Cerebellar cortex (tissue), 1 donor: ENCODE data around the gene PRRT1.
"Not testable (repeated sequence)": the region's sequence is repeated elsewhere in the genome, so short reads cannot be mapped to it uniquely, and the experiment has no call there.

ENCODE experiments used
- DNase-seq: peaks from one replicate; pipeline ENCODE4 v3.0.0-alpha.2; 2015; ENCODE audit warnings: low spot score

The PRRT1 gene

DNA sequence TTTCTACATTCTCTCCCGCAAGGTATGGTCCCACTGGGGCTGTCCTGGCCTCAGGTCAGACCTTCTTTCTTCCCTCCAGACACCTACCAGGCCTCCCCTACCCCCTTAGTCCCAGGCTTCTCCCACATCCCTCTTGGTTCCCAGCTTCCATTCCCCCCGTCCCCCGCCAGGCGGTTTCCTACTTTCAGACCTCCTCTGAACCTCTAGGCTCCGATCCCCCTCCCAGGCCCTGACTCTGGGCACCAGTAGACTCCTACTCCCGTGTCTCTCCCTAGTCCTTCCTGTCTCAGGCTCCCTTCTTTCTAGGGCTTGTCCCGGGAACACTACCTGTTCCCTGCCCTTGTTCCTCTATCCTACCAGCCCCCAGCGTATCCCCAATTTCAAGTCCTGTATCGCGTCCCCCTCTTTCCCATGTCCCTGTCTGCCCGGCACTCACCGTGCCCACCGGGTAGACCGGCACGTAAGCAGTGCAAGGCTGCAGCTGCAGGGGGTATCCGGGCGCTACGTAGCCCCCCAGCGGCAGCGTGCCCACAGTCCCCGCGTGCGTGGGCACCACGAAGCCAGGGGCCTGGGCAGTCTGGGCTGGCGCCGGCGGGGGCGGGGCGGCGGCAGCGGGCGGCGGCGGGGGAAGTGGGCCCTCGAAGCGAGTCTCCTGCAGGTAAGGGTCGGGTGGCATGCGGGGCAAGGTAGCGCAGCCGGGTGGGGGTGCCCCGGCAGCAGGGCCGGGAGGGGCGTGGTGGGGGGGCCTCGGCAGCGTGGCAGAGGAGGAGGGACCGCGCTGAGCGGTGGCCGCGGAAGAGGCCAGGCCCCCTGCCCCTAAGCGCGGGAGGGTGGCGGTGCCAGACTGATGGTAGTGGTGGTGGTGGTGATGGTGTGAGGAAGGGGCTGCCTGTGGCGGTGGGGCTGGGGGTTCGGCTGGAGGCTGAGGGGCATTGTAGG is 1.5 kb downstream of the PRRT1 start:
- DNase-seq, result no peak

DNA sequence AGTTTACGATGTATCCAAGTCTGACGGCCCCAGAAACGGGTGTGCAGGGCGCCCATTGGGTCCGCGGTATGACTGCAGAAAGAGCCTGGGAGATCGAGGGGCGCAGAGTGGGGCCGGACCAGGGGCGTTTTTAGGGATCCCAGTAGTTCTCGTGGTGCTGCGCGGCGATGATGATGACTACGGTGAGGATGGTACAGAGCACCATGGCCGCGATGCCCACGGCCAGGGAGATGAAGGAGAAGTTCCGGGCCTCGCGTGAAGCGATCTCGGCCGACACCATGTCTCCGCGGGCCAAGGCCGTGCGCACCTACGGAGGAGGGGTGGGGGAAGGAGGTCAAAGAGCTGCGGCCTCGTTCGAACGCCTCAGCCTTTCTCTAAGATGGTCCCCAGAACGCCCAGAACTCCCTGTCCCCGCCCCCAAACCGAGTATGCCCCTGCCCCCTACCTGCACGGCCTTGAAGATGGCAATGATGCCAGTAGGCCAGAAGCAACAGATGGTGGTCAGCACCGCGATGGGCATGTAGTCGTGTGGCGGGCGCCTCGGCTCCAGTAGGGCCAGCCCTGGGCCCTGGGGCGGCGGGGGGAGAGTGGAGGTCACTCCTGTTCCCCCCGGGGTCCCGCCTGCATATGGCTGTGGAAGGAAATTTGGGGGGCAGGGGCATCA is 2.5 kb downstream of the PRRT1 start:
- DNase-seq, result no peak

DNA sequence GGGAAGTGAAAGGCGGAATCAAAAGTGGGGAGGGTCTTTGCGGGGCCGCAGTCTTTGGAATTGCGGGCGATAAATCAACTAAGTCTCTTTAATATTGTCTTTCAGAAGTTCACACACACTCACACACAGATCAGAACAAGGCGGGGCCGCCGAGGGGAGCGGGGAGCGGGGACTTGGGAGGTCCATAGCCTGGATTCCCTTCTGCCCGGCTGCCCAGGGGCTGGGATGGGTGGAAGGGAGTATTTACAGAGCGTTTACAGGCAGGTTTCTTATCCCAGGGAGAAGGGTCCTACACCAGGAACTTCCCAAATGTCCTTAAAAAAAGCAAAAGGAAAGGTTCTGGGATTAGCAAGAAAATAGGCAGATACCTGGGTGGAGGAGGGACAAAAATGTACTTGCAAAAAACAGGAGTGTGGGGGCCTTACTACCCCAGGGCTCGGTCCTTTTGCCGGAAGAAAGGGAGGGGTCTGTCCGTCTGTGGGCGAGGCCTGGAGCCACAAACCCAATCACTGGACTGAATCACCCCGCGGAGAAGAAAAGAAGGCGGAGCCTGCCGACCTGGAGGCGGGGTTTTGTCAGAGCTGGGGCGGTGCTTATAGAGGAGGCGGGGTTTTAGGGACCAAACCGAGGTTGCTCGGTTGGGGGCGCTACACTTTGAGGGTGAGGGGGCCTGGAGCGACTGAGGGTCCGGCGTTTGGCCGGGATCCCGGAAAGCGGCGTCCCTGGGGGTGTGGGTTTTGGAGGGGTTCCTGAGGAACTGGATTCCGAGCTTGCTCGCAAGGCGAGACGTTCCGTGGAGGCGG is 3.2 kb downstream of the PRRT1 start:
- no peak for DNase-seq

DNA sequence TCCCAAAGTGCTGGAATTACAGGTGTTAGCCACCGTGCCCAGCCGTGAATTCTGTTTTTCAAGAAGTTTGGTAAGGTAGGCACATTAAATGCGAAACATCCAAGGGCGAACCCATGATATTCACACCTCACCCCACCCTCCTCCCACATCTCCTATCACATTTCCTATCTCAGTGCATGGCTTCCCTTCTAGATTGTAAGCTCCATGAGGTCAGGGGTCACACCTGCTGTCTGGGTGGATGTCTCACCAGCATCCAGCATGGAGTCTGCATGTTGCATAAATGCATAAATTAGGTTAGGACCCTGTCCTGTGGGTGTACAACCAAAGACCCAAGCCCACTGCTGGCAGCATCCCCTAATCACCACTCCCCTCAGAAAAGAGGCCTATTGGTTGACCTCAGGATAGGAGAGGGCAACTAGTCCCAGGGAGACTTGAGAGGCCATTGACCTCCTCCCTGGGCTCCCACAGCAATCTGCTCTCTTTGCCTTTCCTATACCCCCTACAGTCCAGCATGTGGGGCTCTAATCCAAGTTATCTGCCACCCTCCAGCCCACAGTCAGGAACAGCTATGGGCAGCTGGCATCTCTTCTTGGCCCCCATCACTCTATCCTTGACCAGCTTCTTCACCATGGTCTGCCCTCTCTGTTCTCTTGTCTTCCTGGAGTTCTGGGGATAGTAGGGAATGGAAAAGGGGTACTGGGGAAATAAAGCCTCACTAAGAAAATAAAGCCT is 4.2 kb downstream of the PRRT1 start:
- no peak for DNase-seq

DNA sequence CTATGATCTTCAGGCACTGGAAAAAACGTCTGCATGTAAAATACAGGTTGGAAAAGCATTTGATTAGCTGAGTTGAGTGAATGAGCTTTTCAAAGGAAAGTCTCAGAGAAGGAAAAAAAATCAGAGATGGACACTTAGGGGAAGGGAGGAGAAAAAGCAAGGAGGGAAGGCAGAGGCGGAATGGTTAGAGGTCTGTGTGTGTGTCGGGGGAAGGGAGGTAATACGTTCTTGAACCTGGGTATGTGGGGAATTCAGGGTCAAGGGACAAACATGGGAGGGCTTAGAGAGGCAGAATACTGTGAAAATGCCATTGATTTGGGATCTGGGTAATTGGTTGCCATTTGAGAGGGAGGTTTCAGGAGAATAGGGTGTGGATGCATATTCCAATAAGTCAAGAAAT is 5.1 kb downstream of the PRRT1 start:
- DNase-seq, result no peak

DNA sequence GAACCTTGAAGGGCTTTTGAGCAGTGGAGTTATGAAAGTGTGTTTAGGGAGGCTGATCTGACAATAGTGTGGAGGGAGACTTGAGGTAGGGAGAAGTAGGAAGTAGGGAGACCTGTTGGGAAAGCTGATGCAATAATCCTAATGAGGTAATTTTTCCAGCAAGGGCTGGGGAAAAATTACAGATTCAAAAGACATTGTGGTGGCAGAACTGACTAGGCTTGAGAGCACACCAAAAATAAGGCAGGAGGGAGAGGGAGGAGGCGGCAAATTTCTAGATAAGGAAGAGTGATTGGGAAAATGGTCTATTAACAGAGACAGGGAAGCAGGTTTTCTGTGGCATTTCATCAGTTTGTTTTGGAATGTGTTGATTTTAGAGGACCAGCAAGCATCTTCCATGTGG is 5.5 kb downstream of the PRRT1 start:
- no peak for DNase-seq

DNA sequence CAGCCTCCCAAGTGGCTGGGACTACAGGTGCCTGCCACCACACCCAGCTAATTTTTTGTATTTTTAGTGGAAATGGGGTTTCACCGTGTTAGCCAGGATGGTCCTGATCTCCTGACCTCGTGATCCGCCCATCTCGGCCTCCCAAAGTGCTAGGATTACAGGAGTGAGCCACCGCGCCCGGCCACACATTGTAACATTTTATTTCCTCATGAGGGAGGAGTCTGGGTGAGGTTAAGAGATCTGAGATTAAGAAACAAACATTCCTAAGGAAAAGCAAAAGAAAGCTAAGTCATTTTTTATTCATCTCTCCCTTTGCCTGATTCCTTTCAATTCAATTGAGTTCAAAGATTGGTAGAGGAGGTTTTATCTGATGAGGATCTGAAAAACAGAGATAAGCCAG is 7.5 kb downstream of the PRRT1 start:
- not testable (repeated sequence) for DNase-seq

DNA sequence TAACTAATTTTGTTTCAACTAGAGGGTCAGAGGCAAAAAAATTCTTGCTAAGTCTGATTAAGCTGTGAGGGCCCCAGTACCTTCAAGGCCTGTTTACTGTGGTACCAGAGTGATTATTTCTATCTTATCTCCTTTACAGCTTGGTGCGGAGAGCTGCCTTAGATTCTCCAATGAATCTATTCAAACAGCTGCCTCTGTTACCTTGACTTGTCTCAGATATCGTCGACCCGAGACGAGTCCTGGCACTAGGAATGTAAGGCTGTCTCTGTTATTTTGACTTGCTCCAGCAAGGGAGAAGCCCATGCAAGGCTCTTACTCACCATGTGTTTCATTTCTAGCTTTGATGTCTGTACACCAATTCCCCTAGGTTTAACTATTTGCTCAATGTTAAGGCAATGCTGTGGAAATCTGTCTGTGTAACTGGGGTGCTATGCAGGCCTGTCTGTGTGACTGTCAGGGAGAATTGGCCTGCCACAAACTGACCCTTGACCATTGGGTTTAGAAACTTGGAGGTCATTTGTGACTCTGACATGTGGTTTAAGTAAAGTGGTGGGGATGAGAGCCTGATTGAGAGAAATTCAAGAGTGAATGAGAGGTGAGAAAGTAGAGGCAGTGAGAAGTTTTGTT is 11.2 kb downstream of the PRRT1 start:
- no peak for DNase-seq

DNA sequence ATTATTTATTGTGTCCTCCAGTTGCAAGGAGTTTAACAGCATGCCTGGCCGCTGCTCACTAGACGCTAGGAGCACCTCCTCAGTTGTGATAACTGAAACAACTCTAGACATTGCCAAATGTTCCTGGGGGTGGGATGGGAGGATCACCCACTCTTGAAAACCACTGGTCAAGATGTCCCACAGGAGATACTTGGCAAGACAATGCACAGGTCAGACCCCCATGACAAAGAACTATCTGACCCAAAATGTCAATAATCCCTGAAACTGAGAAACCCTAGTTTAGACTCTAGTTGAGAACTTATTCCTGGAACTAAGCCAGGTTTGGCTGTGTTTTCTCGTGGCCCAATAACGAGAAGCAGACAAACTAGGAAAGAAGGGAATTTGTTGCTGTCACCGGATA is 12.1 kb downstream of the PRRT1 start:
- DNase-seq, result no peak

DNA sequence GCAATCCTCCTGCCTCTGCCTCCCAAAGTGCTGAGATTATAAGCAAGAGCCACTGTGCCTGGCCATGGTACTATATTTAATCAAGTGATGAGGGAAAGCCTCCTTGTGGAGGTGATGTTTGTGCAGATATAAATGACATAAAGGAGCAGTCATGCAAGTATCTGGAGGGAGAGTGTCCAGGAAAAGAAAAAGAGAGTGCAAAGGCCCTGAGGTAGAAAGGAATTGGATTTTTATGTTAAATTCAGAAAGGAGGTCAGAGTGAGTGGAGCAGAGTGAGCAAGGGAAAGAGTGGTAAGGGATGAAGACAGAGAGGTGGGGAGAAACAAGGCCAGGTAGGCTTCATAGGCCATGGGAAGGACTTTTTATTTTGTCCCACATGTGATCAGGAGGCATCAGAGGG is 14.3 kb downstream of the PRRT1 start:
- no peak for DNase-seq

DNA sequence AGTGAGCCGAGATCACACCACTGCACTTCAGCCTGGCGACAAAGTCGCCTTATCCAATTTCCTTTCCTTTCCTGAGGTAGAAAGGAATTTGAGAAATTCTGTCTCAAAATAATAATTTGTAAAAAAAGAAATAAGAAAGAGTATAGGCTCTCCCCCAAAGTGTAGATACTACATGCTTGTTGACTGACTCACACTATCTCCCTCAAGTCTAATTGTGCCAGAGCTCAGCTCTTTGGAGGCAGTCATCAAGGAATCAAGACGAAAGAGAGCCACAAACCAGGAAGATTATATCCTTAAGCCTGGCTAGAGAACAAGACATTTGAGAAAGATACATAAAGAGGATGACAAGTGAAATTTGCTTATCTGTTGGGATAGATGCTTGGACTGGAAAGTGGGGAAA is 18.0 kb downstream of the PRRT1 start:
- no peak for DNase-seq

DNA sequence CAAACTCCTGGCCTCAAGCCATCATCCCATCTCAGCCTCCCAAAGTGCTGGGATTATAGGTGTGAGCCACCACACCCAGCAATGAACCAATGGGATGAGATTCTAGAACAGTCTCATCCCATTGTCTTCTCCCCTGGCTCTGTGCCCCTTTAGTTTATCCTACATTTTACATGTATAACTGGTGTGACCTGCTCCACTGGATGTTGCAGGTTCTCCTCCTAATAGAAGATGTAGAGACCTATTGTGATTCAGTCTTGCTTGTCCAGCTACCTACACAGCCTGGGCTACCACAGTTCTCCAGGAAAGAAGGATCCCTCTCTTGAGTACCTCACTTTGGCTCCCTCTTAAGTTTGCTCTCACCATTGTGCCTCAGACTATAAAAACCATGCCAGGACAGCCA is 19.6 kb downstream of the PRRT1 start:
- no peak for DNase-seq

DNA sequence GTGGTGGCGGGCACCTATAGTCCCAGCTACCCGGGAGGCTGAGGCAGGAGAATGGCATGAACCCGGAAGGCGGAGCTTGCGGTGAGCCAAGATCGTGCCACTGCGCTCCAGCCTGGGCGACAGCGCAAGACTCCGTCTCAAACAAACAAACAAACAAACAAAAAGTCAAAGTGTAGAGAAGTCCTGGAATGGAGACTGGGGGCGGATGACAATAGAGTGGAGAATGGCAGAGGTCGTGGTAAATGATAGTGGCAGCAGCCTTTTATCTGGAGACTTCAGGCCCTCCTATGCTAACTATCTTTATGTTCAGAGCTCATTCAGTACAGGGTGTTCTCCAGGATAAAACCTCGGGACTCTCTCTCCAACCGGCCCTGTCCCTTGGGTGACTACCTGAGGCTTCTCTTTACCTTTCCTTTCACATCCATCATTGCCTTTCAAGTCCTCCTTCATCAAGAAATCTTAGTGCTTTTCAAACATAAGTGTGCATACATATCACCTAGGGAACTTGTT is 20.2 kb downstream of the PRRT1 start:
- DNase-seq, result no peak

DNA sequence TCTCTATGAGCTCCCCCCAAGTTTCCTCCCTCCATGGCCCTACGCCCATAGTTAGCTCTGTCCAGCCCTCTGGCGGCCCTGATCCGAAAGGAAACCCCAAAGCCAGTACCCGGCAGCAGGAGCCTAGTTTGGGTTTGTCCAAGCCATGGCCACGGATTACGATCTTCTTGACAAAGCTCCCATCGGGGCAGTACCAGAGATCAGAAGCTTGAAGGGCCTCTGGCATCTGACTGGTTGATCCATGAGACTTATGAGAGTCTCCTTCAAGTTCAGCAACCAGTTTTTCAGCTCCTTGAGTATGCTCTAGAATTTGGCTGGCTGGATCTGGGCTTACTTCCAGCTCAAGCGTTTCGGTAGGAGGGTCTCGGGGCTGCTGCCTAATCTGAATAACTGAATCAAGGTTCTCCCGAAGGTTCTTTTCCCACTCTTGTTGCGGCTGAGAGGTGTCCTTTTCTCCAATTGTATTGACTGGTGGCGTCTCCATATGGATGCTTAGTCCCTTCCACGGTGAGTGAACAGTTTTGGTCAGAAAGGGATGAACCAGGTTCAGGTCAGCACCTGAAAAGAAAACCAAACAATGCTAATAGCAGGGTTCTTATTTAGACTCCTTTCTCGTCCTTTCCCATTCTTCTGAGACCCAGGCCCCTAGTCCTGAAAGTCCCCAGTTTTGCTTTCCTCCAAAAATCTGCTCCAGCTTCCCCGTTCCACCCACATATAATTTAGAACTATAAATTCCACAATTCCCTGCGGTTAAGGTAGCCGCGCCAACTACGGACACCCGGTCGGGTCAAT is 22.2 kb downstream of the PRRT1 start:
- DNase-seq, result no peak

DNA sequence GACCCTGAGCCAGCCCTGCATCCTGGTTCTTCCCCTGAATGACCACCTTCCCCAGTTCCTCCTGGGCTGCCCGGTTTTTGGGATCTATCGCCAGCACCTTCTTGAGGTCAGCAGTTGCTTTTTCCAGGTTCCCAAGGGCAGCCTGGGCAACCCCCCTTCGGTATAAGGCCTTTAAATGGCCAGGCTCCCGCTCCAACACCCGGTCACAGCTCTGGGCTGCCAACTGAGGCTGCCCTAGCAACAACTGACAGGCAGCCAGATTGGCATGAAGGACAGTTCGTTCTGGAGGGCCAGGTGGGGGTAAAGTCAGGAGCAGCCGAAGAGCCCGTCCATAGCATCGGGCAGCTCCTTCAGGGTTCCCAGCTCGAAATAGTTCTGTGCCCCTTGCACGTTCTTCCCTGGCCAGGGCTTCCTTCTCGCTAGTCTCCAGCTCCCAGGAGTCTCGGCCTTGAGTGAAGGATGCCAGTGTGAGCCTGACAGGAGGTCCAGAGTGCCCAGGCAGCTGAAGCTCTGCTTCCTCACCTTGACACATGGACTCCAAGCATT is 22.9 kb downstream of the PRRT1 start:
- no peak for DNase-seq

DNA sequence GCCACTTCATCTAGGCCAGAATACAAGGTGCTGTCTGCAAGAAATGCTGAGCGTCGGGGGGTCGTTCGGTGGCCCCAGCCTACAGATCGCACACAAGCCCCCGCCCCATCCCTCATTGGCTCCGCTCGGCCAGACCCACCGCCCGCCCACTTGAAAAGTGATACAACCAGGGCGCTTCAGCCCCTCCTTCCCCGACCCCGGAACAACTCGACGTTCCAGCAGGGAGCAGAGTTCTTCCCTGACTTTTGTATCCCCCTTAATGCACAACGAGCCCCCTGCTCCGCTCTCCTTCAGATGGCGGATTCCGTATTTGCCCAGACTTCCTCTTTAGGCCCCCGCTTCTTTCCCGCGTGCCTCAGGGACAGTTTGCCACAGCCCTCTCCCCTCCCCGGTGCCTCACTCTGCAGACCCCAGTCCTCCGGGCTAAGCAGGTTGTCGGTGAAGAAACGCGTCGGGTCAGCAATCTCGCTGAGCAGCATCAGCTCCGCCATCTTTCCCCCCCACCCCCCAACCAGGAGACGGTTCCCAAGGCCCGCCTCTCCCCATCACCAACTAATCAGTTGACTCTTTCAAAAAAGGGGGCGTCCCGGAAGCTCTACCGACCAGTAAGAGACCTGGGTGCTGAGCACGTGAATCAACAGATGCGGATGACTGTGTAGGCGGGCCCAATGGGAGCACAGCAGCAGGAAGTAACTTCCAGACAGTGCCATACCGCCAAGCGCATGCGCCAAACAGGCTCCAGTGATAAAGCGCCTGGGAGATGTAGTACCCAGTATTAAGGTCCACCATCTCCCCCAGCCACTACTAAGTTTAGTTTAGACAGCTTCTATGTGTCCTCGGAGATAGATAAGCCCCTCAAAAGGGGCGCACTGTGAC is 23.8 kb downstream of the PRRT1 start, which contains the start of gene ATF6B:
ATF6B (minus strand) TSS at position 530 of the 876 bp plus-strand sequence; CDS start at position 491, 39 bp downstream.
- peak; percentile 100 for DNase-seq

DNA sequence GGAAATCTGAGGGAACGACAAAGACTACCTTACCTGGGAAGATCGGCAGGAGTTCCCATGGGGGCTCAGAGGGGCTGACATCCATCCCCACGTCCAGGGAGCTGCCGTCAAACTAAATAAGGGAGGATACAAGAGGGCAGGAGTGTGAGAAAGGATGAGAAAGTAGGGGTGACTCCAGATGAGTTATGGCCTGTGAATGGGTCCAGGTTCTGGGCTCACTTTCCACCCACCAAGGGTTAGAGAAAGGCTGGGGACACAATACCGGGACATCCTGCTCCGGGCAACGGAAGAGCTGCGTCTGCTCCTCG is 24.4 kb downstream of the PRRT1 start:
- no peak for DNase-seq

DNA sequence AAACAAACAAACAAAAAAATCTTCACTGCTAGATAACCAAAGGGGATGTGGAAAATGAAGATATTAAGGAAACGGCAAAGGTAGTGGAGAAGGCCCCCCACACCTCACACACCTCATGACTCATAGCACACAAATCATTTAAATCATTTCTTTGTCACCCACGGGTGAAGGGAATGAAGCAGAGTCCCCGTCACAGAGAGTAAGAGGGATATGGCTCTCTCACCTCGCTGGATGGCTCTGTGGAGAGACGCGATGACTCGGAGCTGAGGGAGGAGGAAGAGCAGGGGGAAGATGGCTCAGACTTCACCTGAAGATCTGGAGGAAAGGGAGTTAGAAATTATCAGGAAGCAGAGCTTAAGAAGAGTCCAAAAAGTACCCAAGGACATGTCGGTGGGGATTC is 24.9 kb downstream of the PRRT1 start:
- DNase-seq, result no peak

DNA sequence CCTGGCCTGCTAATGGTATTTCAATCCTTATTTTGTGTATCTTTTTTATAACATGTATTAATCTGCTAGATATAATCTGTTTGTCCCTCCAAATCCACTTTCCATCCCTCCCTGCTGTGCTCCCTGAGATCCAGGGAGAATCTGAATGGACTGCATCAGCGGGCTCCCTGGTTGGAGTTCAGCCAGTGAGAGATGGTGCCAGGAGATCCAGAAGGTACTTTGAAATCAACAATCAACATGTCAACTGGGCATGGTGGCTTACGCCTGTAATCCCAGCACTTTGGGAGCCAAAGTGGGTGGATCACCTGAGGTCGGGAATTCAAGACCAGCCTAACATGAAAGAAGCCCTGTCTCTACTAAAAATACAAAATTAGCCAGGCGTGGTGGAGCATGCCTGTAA is 28.1 kb downstream of the PRRT1 start:
- peak; percentile 56 for DNase-seq
